Measurements from ENCODE around the gene GIMAP2.
"Not testable (repeated sequence)": the region's sequence is repeated elsewhere in the genome, so short reads cannot be mapped to it uniquely, and the experiment has no call there.

DNA sequence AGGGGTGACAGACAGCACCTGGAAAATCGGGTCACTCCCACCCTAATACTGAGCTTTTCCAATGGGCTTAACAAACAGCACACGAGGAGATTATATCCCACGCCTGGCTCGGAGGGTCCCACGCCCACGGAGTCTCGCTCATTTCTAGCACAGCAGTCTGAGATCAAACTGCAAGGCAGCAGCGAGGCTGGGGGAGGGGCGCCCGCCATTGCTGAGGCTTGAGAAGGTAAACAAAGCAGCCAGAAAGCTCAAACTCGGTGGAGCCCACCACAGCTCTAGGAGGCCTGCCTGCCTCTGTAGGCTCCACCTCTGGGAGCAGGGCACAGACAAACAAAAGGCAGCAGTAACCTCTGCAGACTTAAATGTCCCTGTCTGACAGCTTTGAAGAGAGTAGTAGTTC, 6.9 kb upstream of the GIMAP2 start:
- TF ChIP-seq, protein P1, sequence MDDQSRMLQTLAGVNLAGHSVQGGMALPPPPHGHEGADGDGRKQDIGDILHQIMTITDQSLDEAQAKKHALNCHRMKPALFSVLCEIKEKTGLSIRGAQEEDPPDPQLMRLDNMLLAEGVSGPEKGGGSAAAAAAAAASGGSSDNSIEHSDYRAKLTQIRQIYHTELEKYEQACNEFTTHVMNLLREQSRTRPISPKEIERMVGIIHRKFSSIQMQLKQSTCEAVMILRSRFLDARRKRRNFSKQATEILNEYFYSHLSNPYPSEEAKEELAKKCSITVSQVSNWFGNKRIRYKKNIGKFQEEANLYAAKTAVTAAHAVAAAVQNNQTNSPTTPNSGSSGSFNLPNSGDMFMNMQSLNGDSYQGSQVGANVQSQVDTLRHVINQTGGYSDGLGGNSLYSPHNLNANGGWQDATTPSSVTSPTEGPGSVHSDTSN (CRISPR knock-in tag; IDR thresholded peaks at IDR 0.05; ENCODE audit: borderline replicate concordance) = not testable (repeated sequence)
- not testable (repeated sequence) for TF ChIP-seq NR2F1 (CRISPR knock-in tag; IDR thresholded peaks at IDR 0.05); GTF2F1 (IDR thresholded peaks at IDR 0.05; ENCODE audit: low read length); HNRNPK (IDR thresholded peaks at IDR 0.05; ENCODE audit: low read depth, low read length, poor library complexity, severe bottlenecking); TCF7L2 (IDR thresholded peaks at IDR 0.05; ENCODE audit: low read depth, low read length); POLR2A (IDR thresholded peaks at IDR 0.05; ENCODE audit: insufficient read depth in 1 of 2, low read depth in 2 of 2, low read length in 2 of 2); ZNF83 (CRISPR knock-in tag; IDR thresholded peaks at IDR 0.05; ENCODE audit: borderline replicate concordance); CEBPB (IDR thresholded peaks at IDR 0.05; ENCODE audit: borderline replicate concordance, low read depth, low read length)
- TF ChIP-seq, protein P2, sequence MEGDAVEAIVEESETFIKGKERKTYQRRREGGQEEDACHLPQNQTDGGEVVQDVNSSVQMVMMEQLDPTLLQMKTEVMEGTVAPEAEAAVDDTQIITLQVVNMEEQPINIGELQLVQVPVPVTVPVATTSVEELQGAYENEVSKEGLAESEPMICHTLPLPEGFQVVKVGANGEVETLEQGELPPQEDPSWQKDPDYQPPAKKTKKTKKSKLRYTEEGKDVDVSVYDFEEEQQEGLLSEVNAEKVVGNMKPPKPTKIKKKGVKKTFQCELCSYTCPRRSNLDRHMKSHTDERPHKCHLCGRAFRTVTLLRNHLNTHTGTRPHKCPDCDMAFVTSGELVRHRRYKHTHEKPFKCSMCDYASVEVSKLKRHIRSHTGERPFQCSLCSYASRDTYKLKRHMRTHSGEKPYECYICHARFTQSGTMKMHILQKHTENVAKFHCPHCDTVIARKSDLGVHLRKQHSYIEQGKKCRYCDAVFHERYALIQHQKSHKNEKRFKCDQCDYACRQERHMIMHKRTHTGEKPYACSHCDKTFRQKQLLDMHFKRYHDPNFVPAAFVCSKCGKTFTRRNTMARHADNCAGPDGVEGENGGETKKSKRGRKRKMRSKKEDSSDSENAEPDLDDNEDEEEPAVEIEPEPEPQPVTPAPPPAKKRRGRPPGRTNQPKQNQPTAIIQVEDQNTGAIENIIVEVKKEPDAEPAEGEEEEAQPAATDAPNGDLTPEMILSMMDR (CRISPR knock-in tag; IDR thresholded peaks at IDR 0.05) = not testable (repeated sequence)
- TF ChIP-seq, protein P3, sequence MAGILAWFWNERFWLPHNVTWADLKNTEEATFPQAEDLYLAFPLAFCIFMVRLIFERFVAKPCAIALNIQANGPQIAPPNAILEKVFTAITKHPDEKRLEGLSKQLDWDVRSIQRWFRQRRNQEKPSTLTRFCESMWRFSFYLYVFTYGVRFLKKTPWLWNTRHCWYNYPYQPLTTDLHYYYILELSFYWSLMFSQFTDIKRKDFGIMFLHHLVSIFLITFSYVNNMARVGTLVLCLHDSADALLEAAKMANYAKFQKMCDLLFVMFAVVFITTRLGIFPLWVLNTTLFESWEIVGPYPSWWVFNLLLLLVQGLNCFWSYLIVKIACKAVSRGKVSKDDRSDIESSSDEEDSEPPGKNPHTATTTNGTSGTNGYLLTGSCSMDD (CRISPR knock-in tag; IDR thresholded peaks at IDR 0.05) = not testable (repeated sequence)
